Stimulated activated naive CD4-positive, alpha-beta T cell treated with Interleukin-2 at 50 U/mL for 16 hours (primary cell): ENCODE results near the gene PITPNM1.
"Not testable (repeated sequence)": the region's sequence is repeated elsewhere in the genome, so short reads cannot be mapped to it uniquely, and the experiment has no call there.

ENCODE experiments used
- DNase-seq: peaks from one replicate; lab custom pipeline; 2025; lab: John Stamatoyannopoulos, UW

The PITPNM1 gene

DNA sequence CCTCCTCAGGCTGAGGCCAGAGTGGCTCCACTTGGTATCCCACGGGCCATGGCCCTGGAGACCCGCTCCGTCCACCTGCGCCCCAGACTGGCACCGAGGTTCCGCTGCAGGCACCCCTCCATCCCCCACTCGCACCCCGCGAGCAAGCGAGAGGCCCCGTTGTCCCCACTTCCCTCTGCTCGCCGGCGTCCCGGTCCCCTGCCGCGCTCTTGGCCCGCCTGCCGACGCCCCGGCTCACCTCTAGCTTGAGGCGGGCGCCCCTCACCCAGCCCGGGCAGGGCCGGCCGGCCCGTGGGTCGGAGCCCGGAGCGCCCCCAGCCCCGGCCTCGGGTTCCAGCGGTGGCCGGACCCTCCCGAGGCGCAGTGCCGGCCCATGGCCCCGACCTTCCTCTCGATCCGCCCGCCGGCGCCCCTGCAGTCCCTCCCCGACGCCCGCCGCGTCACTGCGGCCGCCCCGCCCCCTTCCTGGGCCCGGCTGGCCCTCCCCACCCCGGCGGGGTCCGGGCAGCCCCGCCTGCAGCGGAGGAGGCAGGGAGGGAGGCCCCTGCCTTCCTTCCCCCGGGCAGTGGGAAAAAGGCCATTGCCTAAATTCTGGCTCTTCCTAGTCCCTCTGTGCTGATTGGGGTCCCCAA lies at the start of gene PITPNM1:
PITPNM1 (minus strand) TSS at position 414 of the 632 bp plus-strand sequence. CDS start 1,183 bp downstream, outside the sequence.
- peak; percentile 54 for DNase-seq

DNA sequence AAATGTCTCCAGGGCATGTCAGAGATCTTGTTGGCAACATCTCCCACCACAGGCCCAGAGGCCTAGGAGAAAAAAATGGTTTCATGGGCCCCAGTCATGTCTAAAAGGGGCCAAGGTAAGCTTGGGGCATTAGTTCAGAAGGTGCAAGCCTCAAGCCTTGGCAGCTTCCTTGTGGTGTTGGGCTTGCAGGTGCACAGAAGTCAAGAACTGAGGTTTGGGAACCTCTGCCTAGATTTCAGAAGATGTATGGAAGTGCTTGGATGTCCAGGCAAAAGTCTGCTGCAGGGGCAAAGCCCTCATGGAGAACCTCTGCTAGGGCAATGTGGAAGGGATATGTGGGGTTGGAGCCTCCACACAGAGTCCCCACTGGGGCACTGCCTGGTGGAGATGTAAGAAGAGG lies 46.5 kb upstream of the PITPNM1 start:
- not testable (repeated sequence) for DNase-seq

DNA sequence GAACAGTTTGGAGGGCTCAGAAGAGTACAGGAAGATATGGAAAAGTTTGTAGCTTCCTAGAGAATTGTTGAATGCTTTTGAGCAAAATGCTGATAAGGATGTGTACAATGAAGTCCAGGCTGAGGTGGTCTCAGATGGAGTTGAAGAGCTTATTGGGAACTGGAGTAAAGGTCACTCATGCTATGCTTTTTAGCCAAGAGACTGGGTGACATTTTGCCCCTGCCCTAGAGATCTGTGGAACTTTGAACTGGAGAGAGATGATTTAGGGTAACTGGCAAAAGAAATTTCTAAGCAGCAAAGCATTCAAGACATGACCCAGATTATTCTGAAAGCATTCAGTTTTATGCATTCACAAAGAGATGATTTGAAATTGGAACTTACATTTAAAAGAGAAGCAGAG lies 46.0 kb upstream of the PITPNM1 start:
- DNase-seq = no peak

DNA sequence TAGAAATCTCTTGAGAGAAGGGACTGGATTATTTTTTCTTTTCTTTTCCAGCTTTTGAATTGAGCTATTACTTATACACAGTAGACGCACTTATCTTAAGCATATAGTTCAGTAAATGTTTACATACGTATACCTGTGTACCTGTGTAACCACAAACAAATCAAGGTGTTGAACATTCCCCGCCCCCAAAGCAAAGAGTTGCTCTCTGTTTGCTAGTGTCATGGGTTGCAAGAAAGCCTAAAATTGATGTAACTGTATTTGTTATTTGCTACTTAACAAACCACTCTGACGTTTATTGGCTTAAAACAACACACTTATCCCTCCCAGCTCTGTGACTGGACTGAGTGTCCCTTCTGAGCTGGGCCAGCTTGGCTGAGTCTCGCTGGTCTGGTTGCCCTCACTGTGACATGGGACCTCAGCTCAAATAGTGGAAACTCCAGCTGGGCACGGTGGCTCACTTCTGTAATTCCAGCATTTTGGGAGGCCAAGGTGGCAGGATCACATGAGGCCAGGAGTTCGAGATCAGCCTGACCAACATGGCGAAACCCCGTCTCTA lies 43.5 kb upstream of the PITPNM1 start:
- DNase-seq = no peak

DNA sequence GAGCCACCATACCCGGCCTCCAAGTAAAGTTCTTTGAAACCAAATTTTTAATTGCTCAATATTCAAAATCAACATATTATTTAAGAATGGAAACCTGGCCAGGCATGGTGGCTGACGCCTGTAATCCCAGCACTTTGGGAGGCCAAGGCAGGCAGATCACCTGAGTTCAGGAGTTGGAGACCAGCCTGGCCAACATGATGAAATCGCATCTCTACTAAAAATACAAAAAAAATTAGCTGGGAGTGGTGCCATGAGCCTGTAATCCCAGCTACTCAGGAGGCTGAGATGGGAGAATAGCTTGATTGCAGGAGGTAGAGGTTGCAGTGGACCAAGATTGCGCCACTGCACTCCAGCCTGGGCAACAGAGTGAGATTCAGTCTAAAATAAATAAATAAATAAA lies 42.9 kb upstream of the PITPNM1 start:
- not testable (repeated sequence) for DNase-seq

DNA sequence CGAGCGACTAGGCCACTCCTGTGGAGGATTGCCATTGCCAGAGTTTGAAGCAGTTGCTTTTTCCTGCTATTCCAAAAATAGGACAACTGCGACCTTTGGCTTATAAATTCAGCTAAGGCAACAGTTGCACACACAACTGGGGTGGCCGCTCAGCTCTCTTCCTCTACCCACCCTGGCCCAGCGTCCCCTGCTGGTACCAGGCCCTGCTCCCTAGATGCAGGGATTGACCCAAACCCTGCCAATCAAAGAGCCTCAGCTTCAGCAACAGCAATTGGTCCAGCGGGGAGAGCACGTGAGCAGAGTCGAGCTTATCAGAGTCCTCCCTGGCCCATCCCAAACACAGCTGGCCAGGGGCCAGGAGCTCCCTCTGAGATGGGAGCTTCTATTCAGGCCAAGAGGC lies 40.1 kb upstream of the PITPNM1 start:
- no peak for DNase-seq

DNA sequence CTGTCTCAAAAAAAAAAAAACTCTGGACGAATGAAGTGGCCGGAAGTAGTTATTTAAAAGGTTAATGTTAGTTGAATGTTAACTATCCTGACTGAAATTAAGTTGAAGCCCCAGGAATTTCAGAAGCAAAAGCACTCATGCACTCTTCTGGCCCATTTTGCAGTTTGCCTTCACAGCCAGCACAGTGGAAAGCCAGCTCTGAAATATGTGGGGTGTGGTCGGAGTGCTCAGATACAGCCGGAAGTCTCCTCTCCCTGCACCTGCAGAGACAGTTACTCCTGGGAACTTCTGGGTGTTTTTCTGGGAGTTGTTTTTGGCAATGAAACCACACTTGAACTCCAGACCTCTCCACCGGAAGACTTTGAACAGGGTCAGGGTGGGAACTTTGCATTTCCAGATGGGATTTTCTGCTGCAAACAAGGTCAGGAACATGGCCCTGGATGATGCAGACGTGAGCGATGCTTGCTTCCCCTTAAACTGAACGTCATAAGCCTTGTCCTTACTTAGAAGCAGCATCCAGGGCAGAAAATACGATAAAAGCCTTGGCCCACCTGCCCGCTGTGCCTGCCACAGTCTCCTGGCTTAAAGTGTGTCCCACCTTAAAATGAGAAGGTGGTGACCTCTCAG lies 39.6 kb upstream of the PITPNM1 start:
- no peak for DNase-seq

DNA sequence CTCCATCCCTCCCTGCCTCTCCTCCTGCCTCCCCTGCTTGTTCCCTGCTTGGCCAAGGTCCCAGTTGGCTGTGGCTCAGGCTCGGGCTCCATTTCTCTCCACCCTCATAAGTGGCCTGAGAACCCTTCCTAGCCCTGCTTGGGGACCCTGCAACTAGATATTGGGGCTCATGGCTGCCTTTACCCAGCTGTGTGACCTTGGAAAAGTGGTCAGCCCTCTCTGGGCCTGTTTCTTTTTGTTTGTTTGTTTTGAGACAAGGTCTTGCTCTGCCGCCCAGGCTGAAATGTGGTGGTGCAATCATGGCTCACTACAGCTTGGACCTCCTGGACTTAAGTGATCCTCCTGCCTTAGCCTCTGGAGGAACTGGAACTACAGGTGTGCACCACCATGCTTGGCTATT lies 38.4 kb upstream of the PITPNM1 start:
- no peak for DNase-seq

DNA sequence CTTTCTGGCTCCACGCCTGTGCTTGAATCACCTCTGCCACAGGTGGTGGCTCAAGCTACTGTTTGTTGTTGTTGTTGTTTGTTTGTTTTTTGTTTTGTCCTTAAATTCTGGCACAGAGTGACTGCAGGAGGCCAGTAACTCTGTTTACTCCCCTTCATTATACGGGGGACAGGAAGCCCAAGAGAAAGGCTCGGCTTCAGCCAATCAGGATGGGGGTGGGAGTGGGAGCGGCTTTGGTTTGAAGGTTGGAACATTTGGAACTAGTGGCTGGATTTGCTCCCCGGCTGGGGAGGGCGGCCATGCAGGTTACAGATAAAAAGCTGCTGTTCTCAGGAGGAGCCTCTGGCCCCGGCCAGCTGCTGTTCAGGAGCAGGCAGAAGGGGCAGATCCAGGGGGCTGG lies 37.8 kb upstream of the PITPNM1 start:
- no peak for DNase-seq

DNA sequence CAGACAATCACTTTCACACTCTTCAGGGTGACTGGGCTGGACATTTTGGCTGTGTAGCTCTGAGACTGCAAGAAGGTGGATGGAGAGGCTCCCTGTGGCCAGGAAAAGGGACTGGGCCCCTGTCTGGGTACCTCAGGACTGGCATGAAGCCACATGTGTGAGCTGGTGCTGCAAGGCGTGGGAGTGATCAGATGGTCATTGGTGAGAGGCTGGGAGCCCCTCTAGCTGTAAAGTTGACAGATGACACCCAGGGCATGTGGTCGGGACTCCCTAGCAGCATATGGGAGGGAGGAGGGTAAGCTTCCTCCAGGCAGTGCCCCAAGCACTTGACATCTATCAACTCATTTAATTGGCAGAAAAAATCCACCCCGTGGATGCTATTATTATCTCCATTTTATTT lies 37.0 kb upstream of the PITPNM1 start:
- DNase-seq = no peak

DNA sequence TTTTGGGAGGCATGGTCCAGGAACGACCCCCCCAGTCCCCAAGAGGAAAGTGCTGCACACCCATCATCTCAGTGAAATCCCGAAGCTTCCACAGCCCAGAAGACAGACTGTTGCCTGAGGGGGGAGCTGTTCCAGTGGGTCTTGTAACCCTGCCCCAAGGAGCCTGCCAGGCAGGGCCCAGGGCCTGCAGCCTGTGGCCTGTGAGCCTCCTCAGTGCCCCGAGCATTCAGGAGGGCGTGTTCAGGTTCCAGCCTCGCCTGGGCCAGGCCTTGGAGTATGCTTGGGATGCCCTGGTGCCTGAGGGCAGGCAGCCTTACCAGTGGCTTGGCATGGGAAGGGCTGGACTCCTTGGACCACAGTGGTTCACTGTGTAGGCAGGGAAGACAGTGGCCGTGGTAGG lies 36.0 kb upstream of the PITPNM1 start:
- DNase-seq = no peak

DNA sequence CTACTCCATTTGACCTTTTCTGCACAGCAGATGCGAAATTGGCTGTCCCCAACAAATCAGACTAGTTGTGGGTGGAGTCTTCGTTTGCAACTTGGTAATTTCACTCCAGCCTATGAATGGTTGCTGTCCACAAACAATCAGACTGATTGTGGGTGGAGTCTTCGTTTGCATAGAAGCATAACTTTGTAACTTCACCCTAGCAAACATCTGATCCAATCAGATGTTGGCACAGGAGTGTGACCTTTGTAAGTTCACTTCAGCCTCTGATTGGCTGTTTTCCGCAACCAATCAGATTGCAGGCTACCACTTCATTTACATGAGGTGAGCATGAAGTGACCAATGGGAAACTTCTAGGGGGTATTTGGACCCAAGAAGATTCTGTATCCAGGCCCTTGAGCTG lies 34.4 kb upstream of the PITPNM1 start:
- no peak for DNase-seq

DNA sequence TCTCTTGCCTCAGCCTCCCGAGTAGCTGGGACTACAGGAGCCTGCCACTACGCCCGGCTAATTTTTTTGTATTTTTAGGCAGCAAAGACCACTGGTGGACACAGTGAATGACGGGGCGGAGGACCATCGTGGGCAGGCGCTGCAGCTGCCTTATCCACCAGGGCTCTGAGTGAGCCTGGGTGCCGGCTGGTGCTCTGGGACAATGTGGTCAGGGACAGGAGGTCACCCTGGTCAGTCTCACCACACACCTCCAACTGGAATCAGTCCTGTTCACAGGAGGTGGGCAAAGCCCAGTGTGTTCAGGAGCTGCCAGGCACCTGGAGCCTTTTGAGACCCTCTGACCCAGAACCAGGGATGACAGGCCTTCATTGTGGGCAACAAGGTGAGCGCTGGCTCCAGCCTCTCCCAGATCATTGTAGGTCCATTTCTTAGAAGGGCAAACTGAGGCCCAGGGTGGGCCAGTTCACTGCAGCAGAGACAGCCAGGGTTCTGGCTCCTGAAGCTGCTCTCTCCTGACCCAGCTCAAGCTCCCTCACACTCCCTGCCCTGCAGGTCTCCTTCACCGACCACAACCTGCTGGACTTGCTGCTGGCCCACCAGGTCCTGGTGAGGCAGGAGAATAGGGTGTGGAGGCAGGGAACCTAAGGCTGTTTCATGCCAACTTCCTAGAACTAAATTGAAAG lies 33.8 kb upstream of the PITPNM1 start:
- DNase-seq = no peak

DNA sequence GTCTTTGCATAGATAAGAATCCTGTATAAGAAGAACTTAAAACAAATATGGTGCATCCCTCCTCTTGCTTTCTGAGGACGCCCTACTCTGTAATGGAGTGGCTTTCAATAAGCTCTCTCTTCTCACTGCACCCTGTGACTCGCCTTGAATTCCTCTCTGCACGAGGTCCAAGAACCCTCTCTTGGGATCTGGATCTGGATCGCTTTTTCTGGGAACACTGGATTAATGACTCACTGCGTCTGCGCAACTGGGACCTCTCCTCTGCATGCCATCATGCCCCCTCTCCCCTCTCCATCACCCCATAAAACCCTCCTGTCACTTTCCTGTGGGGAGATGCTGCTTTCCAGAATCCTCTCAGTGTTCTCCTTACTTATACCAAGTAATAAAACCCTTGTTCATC lies 33.1 kb upstream of the PITPNM1 start:
- no peak for DNase-seq

DNA sequence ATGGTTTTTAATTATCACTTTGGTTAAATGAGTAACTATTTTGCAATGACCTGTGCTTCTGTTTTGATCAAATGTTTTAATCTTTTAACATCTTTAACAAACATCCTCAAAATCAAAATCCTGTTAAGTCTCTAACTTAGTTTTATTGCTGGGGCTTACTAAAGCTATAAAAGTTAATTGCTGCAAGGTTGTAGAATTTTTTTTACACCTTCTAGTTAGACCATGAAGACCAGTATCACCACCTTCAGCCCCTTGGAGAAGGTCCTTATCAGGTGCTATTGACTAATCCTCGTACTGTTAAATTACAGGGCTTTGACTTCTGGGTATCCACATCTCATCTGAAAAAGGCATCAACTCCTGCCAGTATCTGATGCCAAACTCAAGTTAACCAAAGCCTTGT lies 30.4 kb upstream of the PITPNM1 start:
- DNase-seq = no peak

DNA sequence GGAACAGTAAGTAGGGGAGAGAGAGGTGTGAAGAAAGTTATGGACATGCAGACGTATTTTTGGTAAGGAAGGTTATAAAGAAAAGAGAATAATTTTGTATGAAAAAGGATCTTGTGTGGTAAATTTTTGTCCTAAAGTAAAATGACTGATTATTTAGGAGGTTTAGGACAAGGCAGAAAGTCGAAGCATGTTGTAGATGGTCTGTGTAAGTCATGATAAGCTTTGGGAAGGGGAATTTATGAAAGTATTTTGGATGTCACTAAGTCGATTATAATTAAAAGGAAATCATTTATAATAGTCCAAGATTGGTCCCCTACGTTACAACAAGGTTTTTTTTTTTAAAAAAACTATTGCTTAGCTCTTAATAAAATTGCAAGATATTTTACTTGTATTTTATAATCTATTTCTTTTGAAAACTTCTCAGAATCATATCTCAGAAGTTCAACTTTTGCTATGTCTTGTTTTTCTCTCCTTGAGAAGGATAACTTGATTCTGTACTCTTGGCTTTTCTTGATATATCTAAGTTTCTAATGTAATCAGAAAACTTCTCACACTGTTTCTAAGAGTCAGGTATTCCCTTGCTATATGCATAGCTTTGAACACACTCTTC lies 29.0 kb upstream of the PITPNM1 start:
- no peak for DNase-seq

DNA sequence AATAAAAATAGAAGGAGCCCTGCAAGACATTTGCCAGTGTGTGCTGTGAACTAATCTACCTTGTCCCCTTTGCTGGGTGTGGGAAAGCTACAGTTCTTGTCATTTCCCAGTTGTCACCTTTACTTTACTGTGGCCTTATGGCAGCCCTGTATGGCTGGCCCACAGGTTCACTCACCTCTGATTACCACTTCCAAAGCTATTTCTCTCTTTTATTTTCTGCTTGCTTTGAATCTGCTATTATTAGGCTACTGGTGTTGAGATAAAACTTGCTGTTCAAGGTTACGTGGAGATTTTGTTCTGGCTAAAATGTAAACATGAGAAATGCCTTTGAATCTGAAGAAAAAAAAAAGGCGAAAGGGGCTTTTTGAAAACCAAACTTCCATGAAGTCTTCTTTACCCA lies 27.7 kb upstream of the PITPNM1 start:
- DNase-seq = no peak

DNA sequence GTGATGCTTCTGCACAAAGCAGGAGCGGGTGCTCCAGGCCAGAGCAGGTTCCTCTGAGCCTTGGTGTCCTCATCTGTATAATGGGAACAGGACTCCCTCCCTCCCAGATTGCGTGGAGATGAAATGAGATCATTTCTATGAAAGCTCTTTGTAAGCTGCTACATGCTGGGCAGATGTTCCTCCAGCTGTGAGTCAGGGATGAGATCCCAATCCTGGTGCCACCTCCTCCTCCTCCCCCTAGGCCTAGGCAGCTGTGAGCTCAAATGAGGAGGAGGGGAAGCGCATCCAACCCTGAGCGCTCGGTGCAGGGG lies 25.1 kb upstream of the PITPNM1 start:
- no peak for DNase-seq

DNA sequence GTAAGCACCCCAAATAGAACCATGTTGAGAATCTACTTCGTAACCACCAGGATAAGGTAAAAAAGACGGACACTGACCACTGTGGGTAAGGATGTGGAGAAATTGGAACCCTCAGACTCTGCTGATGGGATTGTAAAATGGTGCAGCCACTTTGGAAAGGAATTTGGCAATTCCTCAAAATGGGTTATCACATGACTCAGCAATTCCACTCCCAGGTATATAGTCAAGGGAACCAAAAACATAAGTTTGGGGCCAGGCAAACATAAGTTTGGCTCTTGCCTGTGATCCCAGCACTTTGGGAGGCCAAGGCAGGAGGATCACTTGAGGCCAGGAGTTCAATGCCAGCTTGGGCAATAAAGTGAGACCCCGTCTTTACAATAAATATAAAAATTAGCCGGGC lies 23.2 kb upstream of the PITPNM1 start:
- DNase-seq = no peak

DNA sequence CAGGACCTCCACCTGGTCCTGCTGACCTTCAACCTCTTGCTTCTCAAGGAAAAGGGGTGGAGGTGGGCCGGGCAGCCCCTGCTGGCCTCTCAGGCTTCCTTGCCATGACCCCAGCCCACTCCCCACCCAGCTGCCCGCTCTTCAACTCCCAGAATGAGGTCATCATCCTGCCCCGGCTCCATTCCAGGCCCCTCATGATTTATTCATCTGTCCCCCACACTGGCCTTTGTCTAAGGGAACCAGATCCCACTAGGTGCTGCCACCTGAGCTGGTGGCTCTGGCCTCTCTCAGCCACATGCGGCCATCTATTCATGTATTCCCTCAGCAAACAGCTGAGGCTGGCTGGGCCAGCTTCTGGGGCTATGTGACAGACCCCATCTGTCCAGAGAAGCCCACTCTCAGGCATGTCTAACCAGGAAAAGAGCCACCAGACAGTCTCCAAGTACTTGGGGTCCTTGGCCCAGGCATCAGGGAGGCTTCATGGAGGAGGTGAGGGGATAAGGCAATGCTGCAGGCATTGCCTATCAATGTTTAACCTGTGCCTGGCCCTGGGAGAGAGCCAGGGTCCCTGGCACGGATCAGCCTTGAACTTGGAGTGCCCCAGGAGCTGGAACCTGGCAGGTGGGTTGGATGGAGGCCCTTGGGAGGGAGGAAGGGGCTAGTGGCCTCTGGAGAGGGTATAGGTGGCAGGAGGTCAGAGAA lies 20.3 kb upstream of the PITPNM1 start:
- no peak for DNase-seq

DNA sequence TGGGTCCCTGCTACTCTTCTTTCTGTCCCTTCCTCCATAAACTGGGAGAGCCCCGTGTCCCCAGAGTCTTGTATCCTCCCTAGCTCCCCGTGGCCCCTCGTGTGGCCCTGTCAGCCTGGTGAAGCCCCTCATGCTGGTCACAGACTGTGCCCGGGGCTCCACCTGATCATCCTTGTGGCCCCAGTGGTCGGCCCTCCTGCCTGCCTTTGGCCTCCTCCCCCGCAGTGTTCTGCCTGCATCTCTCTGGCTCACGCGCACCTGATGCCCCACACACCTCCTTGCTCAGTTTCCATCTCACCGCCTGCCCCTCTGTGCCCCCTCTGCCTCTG lies 19.3 kb upstream of the PITPNM1 start:
- no peak for DNase-seq
